Erythroblast (primary cell): ENCODE measurements around the gene PMPCA.

ENCODE experiments used
- GATA1 ChIP-seq: IDR thresholded peaks from 2 replicates; pipeline ENCODE4 v1.6.1; 2011; ENCODE audit warnings: low read depth, mild to moderate bottlenecking, control low read depth, low read length, moderate library complexity
- POLR2A ChIP-seq: IDR thresholded peaks from 2 replicates; pipeline ENCODE4 v1.6.1; 2011; ENCODE audit warnings: mild to moderate bottlenecking, low read length

DNA sequence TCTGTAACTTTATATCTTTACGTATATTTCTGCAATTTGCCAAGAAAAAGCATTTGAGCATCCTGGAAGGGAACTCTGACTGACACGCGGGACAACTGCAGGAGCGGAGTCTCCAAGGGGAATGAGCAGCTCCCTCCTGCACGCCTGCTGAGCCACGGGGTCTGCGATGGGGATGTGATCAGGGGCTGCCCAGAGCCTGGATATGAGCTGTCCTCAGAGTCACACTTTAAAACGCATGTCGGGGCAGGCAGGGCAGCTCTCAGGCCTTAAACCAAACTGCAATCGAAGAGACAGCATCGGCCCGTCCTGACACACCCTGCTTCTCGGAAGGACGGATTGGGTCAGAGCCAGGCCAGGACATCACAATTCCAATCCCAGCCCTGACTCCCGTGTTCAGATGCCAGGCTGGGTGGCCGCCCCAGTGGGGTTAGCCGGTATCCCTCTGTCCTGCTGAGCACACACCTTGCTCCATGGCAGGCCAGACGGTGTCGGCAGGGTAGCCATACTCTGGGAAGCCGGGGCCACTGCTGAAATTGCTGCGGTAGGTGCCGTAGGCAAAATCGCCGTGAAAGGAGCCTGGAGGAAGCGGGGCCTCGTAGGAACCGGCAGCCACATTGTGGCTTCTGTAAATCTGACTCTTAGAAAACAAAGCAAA is 55.2 kb downstream of the PMPCA start:
- no peak for TF ChIP-seq POLR2A
- TF ChIP-seq GATA1 = no peak
